HepG2 (cell line): ENCODE data around the gene NOXO1. TPM values are rescaled to one million over a fixed set of nuclear protein-coding genes. Genes with fewer than 3 reads are reported as not detected.

Experiments used
- HDAC1 ChIP-seq: sonication (generic); formaldehyde crosslinking; IDR thresholded peaks from 2 replicates; pipeline ENCODE4 v1.5.1; 2020; ENCODE audit warnings: mild to moderate bottlenecking, missing genetic modification reagents
- HMG20B ChIP-seq: conservative IDR thresholded peaks from 2 replicates; pipeline ENCODE4 v1.6.1; 2016; ENCODE audit warnings: missing genetic modification reagents, missing compliant biosample characterization
- KMT2A ChIP-seq: sonication (generic); formaldehyde crosslinking; IDR thresholded peaks from 2 replicates; pipeline ENCODE4 v1.4.0; 2020; ENCODE audit warnings: missing genetic modification reagents
- PHF21A ChIP-seq: sonication (generic); formaldehyde crosslinking; IDR thresholded peaks from 2 replicates; pipeline ENCODE4 v1.5.0; 2020; ENCODE audit warnings: mild to moderate bottlenecking, missing genetic modification reagents
- PPARG ChIP-seq: conservative IDR thresholded peaks from 2 replicates; pipeline ENCODE4 v1.6.1; 2016; ENCODE audit warnings: missing biosample characterization, missing genetic modification reagents
- PTBP1 ChIP-seq: fragments of 200-400 bp; formaldehyde crosslinking; IDR thresholded peaks from 2 replicates; pipeline ENCODE4 v1.6.1; 2018; ENCODE audit warnings: low read length, low read depth; ENCODE audit not compliant: poor library complexity, severe bottlenecking
- SRSF1 ChIP-seq: fragments of 200-400 bp; formaldehyde crosslinking; optimal IDR thresholded peaks from 2 replicates; pipeline ENCODE3; 2017; ENCODE audit warnings: mild to moderate bottlenecking, low read depth, low read length, moderate library complexity
- STAG1 ChIP-seq: sonication (generic); formaldehyde crosslinking; IDR thresholded peaks from 2 replicates; pipeline ENCODE4 v1.4.0; 2020; ENCODE audit warnings: missing genetic modification reagents
- TCF7 ChIP-seq: sonication (generic); IDR thresholded peaks from 2 replicates; pipeline ENCODE4 v1.6.1; 2016; ENCODE audit warnings: antibody characterized with exemption, low read depth
- TRIM24 ChIP-seq: sonication (generic); formaldehyde crosslinking; IDR thresholded peaks from 2 replicates; pipeline ENCODE4 v1.8.0; 2022; ENCODE audit warnings: mild to moderate bottlenecking, missing genetic modification reagents
- ZBTB1 ChIP-seq: sonication (generic); formaldehyde crosslinking; IDR thresholded peaks from 2 replicates; pipeline ENCODE4 v1.4.0; 2020; ENCODE audit warnings: missing genetic modification reagents, borderline replicate concordance
- ZC3H4 ChIP-seq: sonication (generic); formaldehyde crosslinking; IDR thresholded peaks from 2 replicates; pipeline ENCODE4 v1.4.0; 2020; ENCODE audit warnings: missing genetic modification reagents, borderline replicate concordance
- ZNF20 ChIP-seq: sonication (generic); formaldehyde crosslinking; IDR thresholded peaks from 2 replicates; pipeline ENCODE4 v1.4.0; 2020; ENCODE audit warnings: mild to moderate bottlenecking, moderate library complexity, missing genetic modification reagents
- ZNF225 ChIP-seq: sonication (generic); formaldehyde crosslinking; IDR thresholded peaks from 2 replicates; pipeline ENCODE4 v1.4.0; 2020; ENCODE audit warnings: mild to moderate bottlenecking, missing genetic modification reagents
- ZNF335 ChIP-seq: sonication (generic); formaldehyde crosslinking; IDR thresholded peaks from 2 replicates; pipeline ENCODE4 v1.4.0; 2020; ENCODE audit warnings: missing genetic modification reagents
- ZNF460 ChIP-seq: sonication (generic); formaldehyde crosslinking; IDR thresholded peaks from 2 replicates; pipeline ENCODE4 v1.5.1; 2020; ENCODE audit warnings: missing genetic modification reagents, mild to moderate bottlenecking, borderline replicate concordance
- ZNF619 ChIP-seq: sonication (generic); formaldehyde crosslinking; IDR thresholded peaks from 2 replicates; pipeline ENCODE4 v1.4.0; 2020; ENCODE audit warnings: mild to moderate bottlenecking, missing genetic modification reagents
- ZNF746 ChIP-seq: sonication (generic); formaldehyde crosslinking; IDR thresholded peaks from 2 replicates; pipeline ENCODE4 v1.8.0; 2022; ENCODE audit warnings: mild to moderate bottlenecking, missing genetic modification reagents
- polyA plus RNA-seq, 8 experiments: library from polyadenylated mRNA; depleted of rRNA in 3 of 8; stranded (reverse) in 7 of 8; unstranded in 1 of 8; fragments of >200 nt; fragmentation: Illumina TruSeq in 4 of 8; extraction: Trizol in 4 of 8; gene quantifications; 2 replicates each; pipeline versions ENCODE4 v1.2.1 to v1.2.3, GENCODE V29; 2011 to 2016; ENCODE audit warnings: low read depth in 4 of 8, missing spikeins in 1 of 8, mixed read lengths in 1 of 8; ENCODE audit not compliant: insufficient read depth in 1 of 8
- total RNA-seq, 5 experiments: library from RNA; depleted of rRNA; stranded (reverse); fragments of >200 nt; fragmentation: Illumina TruSeq; extraction: Trizol; gene quantifications; 2 replicates each; pipeline ENCODE4 v1.2.3, GENCODE V29; 2016; ENCODE audit warnings: low read depth in 1 of 5
- TF ChIP-seq, protein P1 (sequence below): sonication (generic); formaldehyde crosslinking; IDR thresholded peaks from 2 replicates; pipeline ENCODE4 v1.5.1; 2020; ENCODE audit warnings: mild to moderate bottlenecking, missing genetic modification reagents, moderate library complexity
- TF ChIP-seq, protein P2 (sequence below), 2 experiments: sonication (generic) in 1 of 2; formaldehyde crosslinking in 1 of 2; IDR thresholded peaks; 2 replicates each; pipeline versions ENCODE4 v1.5.1 to v1.6.1; 2011 to 2020; ENCODE audit warnings: borderline replicate concordance in 1 of 2, low read depth in 1 of 2, low read length in 1 of 2, mild to moderate bottlenecking in 1 of 2, missing genetic modification reagents in 1 of 2, moderate library complexity in 1 of 2
- TF ChIP-seq, protein P3 (sequence below): IDR thresholded peaks from 2 replicates; pipeline ENCODE4 v1.6.1; 2012; ENCODE audit warnings: inconsistent platforms
- TF ChIP-seq, protein P4 (sequence below): sonication (generic); formaldehyde crosslinking; IDR thresholded peaks from 2 replicates; pipeline ENCODE4 v1.4.0; 2020; ENCODE audit warnings: missing genetic modification reagents

Gene NOXO1
- total and polyA plus RNA-seq, 2 of the 13 experiments (the other 11 are each of a cell fraction or from before 2014, with no cell fraction given): 0.69 to 1.4 TPM

DNA sequence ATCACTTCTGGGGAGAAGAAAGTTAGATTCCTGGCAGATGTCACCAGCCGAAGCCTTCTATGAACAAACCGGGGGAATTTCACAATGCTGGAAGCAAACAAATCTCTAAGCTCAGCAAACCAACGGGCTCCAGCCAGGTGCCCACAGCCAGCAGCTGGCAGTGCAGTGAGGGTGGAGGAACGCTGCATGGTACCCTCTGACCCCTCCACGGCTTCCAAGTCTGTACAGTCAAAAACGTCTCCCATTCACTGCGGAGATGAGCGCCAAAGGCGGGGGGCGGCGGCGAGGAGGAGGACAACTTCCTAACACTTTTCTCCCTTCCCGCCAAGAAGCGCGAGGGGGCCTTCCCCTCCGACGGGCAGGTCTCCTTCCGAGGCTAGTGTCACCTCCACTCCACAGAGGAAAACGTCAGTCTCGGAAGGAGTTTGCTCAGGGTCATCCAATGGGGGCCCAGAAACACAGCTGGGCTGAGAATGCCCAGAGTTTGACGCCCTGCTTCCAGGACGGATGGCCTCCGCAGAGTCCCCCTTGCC lies 27.4 kb upstream of the NOXO1 start (continued):
- TF ChIP-seq ZBTB1 (no peak), HDAC1 (CRISPR knock-in tag) (no peak), ZNF335 (CRISPR knock-in tag) (no peak), ZNF20 (no peak), HMG20B (CRISPR knock-in tag) (no peak), ZNF225 (CRISPR knock-in tag) (no peak), ZNF460 (CRISPR knock-in tag) (no peak), PPARG (CRISPR knock-in tag) (no peak), ZC3H4 (CRISPR knock-in tag) (no peak), TCF7 (no peak), ZNF619 (CRISPR knock-in tag) (no peak), KMT2A (CRISPR knock-in tag) (no peak), SRSF1 (no peak), STAG1 (no peak), ZNF746 (CRISPR knock-in tag) (no peak), TRIM24 (CRISPR knock-in tag) (no peak), PTBP1 (no peak), PHF21A (CRISPR knock-in tag) (no peak)
- TF ChIP-seq, protein P1, sequence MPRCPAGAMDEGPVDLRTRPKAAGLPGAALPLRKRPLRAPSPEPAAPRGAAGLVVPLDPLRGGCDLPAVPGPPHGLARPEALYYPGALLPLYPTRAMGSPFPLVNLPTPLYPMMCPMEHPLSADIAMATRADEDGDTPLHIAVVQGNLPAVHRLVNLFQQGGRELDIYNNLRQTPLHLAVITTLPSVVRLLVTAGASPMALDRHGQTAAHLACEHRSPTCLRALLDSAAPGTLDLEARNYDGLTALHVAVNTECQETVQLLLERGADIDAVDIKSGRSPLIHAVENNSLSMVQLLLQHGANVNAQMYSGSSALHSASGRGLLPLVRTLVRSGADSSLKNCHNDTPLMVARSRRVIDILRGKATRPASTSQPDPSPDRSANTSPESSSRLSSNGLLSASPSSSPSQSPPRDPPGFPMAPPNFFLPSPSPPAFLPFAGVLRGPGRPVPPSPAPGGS (CRISPR knock-in tag): no peak
- TF ChIP-seq, protein P2, sequence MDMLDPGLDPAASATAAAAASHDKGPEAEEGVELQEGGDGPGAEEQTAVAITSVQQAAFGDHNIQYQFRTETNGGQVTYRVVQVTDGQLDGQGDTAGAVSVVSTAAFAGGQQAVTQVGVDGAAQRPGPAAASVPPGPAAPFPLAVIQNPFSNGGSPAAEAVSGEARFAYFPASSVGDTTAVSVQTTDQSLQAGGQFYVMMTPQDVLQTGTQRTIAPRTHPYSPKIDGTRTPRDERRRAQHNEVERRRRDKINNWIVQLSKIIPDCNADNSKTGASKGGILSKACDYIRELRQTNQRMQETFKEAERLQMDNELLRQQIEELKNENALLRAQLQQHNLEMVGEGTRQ (IDR thresholded peaks at IDR 0.05; ENCODE audit: low read depth, low read length): no peak
- TF ChIP-seq, protein P2 (CRISPR knock-in tag; IDR thresholded peaks at IDR 0.05; ENCODE audit: borderline replicate concordance): no peak
- TF ChIP-seq, protein P3, sequence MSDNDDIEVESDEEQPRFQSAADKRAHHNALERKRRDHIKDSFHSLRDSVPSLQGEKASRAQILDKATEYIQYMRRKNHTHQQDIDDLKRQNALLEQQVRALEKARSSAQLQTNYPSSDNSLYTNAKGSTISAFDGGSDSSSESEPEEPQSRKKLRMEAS: peak; percentile 54; the same call in 1 of the 2 replicates
- TF ChIP-seq, protein P4, sequence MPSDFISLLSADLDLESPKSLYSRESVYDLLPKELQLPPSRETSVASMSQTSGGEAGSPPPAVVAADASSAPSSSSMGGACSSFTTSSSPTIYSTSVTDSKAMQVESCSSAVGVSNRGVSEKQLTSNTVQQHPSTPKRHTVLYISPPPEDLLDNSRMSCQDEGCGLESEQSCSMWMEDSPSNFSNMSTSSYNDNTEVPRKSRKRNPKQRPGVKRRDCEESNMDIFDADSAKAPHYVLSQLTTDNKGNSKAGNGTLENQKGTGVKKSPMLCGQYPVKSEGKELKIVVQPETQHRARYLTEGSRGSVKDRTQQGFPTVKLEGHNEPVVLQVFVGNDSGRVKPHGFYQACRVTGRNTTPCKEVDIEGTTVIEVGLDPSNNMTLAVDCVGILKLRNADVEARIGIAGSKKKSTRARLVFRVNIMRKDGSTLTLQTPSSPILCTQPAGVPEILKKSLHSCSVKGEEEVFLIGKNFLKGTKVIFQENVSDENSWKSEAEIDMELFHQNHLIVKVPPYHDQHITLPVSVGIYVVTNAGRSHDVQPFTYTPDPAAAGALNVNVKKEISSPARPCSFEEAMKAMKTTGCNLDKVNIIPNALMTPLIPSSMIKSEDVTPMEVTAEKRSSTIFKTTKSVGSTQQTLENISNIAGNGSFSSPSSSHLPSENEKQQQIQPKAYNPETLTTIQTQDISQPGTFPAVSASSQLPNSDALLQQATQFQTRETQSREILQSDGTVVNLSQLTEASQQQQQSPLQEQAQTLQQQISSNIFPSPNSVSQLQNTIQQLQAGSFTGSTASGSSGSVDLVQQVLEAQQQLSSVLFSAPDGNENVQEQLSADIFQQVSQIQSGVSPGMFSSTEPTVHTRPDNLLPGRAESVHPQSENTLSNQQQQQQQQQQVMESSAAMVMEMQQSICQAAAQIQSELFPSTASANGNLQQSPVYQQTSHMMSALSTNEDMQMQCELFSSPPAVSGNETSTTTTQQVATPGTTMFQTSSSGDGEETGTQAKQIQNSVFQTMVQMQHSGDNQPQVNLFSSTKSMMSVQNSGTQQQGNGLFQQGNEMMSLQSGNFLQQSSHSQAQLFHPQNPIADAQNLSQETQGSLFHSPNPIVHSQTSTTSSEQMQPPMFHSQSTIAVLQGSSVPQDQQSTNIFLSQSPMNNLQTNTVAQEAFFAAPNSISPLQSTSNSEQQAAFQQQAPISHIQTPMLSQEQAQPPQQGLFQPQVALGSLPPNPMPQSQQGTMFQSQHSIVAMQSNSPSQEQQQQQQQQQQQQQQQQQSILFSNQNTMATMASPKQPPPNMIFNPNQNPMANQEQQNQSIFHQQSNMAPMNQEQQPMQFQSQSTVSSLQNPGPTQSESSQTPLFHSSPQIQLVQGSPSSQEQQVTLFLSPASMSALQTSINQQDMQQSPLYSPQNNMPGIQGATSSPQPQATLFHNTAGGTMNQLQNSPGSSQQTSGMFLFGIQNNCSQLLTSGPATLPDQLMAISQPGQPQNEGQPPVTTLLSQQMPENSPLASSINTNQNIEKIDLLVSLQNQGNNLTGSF (CRISPR knock-in tag): no peak
